Ovary (tissue), 9 donors: Measurements from ENCODE around the gene CABLES1. TPM values are rescaled to one million over a fixed set of nuclear protein-coding genes. Genes with fewer than 3 reads are reported as not detected.

ENCODE experiments used
- DNase-seq, 5 donors: peaks; one replicate each; pipeline ENCODE4 v3.0.0-alpha.2; 2019 to 2020
- H3K27ac ChIP-seq, 2 donors: fragments of 200-600 bp; one replicate each; pipeline versions ENCODE4 v1.5.1 to v1.8.0; 2019 to 2022
- H3K27me3 ChIP-seq: fragments of 200-600 bp; one replicate; pipeline ENCODE4 v1.8.0; 2022
- H3K36me3 ChIP-seq: fragments of 200-600 bp; sonication (generic); one replicate; pipeline ENCODE4 v1.5.1; 2019
- H3K4me1 ChIP-seq: one replicate; pipeline ENCODE4 v1.8.1; 2013; ENCODE audit warnings: mild to moderate bottlenecking, moderate library complexity; ENCODE audit not compliant: insufficient read depth
- H3K4me3 ChIP-seq: fragments of 200-600 bp; sonication (generic); one replicate; pipeline ENCODE4 v1.5.1; 2017
- H3K9me3 ChIP-seq, 2 donors: fragments of 200-600 bp in 1 of 2; sonication (generic) in 1 of 2; one replicate each; pipeline versions ENCODE4 v1.5.1 to v1.8.1; 2013 to 2019; ENCODE audit warnings: mild to moderate bottlenecking in 1 of 2, moderate library complexity in 1 of 2
- CTCF ChIP-seq, 3 donors: fragments of 450-650 bp in 2 of 3; fragments of 200-600 bp in 1 of 3; IDR thresholded peaks; one replicate each; pipeline versions ENCODE4 v1.5.1 to v1.8.0; 2016 to 2022; ENCODE audit warnings: antibody characterized with exemption in 3 of 3, mild to moderate bottlenecking in 1 of 3
- EP300 ChIP-seq: sonication (generic); formaldehyde crosslinking; IDR thresholded peaks from one replicate; pipeline ENCODE4 v1.6.1; 2017; ENCODE audit warnings: antibody characterized with exemption
- POLR2A ChIP-seq: fragments of 450-650 bp; IDR thresholded peaks from one replicate; pipeline ENCODE4 v1.6.1; 2017; ENCODE audit warnings: antibody characterized with exemption, mild to moderate bottlenecking, moderate library complexity
- WGBS, 3 donors: extraction: QIAGEN DNeasy Blood & Tissue Kit in 1 of 3; methylation state at CpG; one replicate each; pipeline versions ENCODE4 v1.1.5 to v1.1.7; 2013 to 2017; 5-methylcytosine and 5-hydroxymethylcytosine counted together
- intact Hi-C, 4 donors: fragments of 100-400 bp; cut with DNase I; formaldehyde crosslinking; loops; one replicate each; pipeline versions ENCODE4 v1.11.0 to v1.15.1; 2022 to 2023
- polyA plus RNA-seq, 2 donors: library from polyadenylated mRNA; stranded (reverse); fragments of 200-250 nt in 1 of 2; fragments of 350-450 nt in 1 of 2; fragmentation: Illumina TruSeq in 1 of 2; extraction: RNeasy Lipid Tissue Mini Kit (QIAGEN cat#74804) in 1 of 2; gene quantifications; one replicate each; pipeline ENCODE4 v1.2.3, GENCODE V29; 2013 to 2014
- total RNA-seq, 7 donors: library from RNA; depleted of rRNA in 2 of 7; stranded (reverse); fragments of >200 nt in 2 of 7; fragmentation: NEBNext Ultra II Directional in 3 of 7; extraction: Animal tissue kit (Norgen Biotek cat#: 25700) in 3 of 7; gene quantifications; one replicate each; pipeline versions ENCODE4 v1.1.0 to v1.2.4, GENCODE V29; 2016 to 2023
- donor health status: DM: no; HTN: no; CAD: no; lungs with moderate emphysema.
- donor health status: DM: no; HTN: no; CAD: no.
- donor health status: Bipolar disorder and iron deficiency.
- donor health status: DM: yes; HTN: yes; CAD: no.
- donor health status: DM: no; HTN: no; CAD: no.
- donor health status: DM: yes; HTN: yes; CAD: no.

CABLES1 gene
- total and polyA plus RNA-seq, 9 donors: 2.6 to 8.9 (median 5.3) TPM

DNA sequence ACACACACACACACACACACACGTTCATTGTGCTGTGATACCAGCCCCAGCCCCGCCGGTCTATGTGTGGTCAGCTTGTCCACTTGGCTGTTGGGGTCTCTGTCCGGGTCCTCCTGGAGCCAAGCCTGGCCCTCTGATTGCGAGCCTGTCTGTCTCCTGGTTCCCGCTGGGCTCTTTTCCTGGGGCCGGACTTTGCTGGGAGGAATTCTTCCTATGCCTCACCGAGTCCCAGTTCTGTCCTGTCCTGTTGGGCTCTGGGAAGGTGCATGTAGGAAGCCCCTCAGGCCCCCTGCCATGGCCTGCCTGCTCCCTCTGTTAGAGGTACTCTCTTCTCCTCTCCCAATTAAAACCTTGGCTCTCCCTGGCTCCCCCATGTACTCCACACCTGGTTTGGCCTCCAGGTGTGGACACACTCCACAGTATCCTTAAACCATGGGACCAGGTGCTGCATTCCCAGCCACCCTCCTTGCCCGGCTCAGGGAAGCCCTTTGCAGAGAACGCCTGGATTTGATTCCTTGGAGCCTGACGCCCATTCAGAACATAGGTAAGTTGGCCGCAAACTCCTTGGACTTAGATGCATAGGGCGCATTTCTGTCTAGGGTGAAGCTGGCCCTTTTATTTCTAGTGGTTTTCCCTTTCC, 42.3 kb downstream of the CABLES1 start:
- WGBS, 3 donors: 93 to 94% (median 94%) methylated on average over 13 of the region's 13 CpGs
- intact Hi-C loops: loop anchor here in 1 of 4 donors (10.0 kb wide), 1 partner anchor 63 kb away; no protein-coding TSS in a partner anchor

GRCh38 chr18:23178201-23178600, 42.9 kb downstream of the CABLES1 start:
- 93 to 97% (median 93%) methylated on average over 7 of the region's 7 CpGs for WGBS, 3 donors
- Histone ChIP-seq H3K9me3 (no peaks in the 10 kb centered on the region), H3K27me3 (no peaks in the 10 kb centered on the region), H3K4me3 (no peak overlapping the region), H3K27ac (no peak overlapping the region), H3K36me3 (no peaks in the 10 kb centered on the region), H3K4me1 (no peaks in the 10 kb centered on the region)
- intact Hi-C loops: loop anchor here in 1 of 4 donors (10.0 kb wide), 1 partner anchor 63 kb away; no protein-coding TSS in a partner anchor
- DNase-seq: no peak
- TF ChIP-seq EP300: no peak
- no peak for TF ChIP-seq POLR2A
- TF ChIP-seq CTCF (IDR thresholded peaks at IDR 0.05): no peak

More for the DNA sequence above, 42.3 kb downstream of the CABLES1 start:
- TF ChIP-seq CTCF (IDR thresholded peaks at IDR 0.05): no peak
- no peak for DNase-seq
- H3K27ac ChIP-seq: no peak overlapping the region
- no peak overlapping the region for H3K4me3 ChIP-seq
- no peaks in the 10 kb centered on the region for H3K9me3 ChIP-seq
- no peaks in the 10 kb centered on the region for H3K27me3 ChIP-seq
- H3K36me3 ChIP-seq: no peaks in the 10 kb centered on the region
- no peaks in the 10 kb centered on the region for H3K4me1 ChIP-seq

DNA sequence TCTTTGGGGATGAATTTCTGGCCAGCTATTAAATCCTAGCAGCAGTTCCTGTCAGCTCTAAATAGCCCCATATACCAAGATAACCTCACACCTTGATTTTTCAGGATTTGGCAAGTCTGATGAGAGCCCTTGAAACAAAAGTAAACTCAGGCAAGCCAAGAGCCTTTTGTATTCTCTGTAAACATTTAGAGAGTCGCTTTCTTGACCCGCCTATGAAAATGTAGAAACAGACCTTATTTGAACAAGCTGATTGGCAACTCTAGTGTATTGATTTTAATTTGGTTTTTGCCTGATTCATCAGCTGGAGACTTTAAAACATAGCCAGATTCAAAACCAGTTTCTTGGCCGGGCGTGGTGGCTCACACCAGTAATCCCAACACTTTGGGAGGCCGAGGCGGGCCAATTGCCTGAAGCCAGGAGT, 43.4 kb downstream of the CABLES1 start:
- WGBS, 3 donors: 94 to 95% (median 94%) methylated on average over 6 of the region's 6 CpGs
- intact Hi-C loops: loop anchor here in 1 of 4 donors (10.0 kb wide), 1 partner anchor 64 kb away; no protein-coding TSS in a partner anchor
- TF ChIP-seq EP300: no peak
- no peak for TF ChIP-seq POLR2A
- no peak for TF ChIP-seq CTCF (IDR thresholded peaks at IDR 0.05)
- H3K27me3 ChIP-seq: no peaks in the 10 kb centered on the region
- H3K36me3 ChIP-seq: no peaks in the 10 kb centered on the region
- no peak for DNase-seq
- H3K9me3 ChIP-seq: no peaks in the 10 kb centered on the region
- no peaks in the 10 kb centered on the region for H3K4me1 ChIP-seq
- H3K4me3 ChIP-seq: no peak overlapping the region
- no peak overlapping the region for H3K27ac ChIP-seq

DNA sequence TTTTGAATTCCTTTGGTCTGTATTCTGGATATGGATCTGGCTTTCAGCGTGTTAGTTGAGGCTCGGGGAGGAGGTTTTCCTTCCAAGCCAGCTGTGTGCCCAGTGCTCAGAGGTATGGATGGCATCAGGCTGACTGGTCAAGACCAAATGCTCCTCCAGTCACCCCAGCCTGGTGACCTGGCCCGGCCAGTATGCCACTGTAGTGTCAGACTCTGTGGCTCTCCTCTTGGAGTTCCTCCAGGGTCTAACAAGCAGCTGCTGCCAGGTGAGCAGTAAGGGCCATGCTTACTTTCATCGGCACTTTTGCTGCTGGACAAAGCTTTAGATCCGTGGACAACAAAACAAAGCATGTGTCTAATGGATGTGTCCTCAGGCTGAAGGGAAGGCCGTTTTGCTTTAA, 44.1 kb downstream of the CABLES1 start:
- no peak for DNase-seq
- no peaks in the 10 kb centered on the region for H3K9me3 ChIP-seq
- WGBS, 3 donors: 79 to 85% (median 80%) methylated on average over 6 of the region's 6 CpGs
- no peak overlapping the region for H3K27ac ChIP-seq
- TF ChIP-seq EP300: no peak
- no peak for TF ChIP-seq CTCF (IDR thresholded peaks at IDR 0.05)
- no peak for TF ChIP-seq POLR2A
- H3K36me3 ChIP-seq: no peaks in the 10 kb centered on the region
- H3K4me1 ChIP-seq: no peaks in the 10 kb centered on the region
- intact Hi-C loops: loop anchor here in 1 of 4 donors (10.0 kb wide), 1 partner anchor 65 kb away; no protein-coding TSS in a partner anchor
- H3K4me3 ChIP-seq: no peak overlapping the region
- H3K27me3 ChIP-seq: no peaks in the 10 kb centered on the region
